Measurements from ENCODE around the gene ATRIP. TPM values are rescaled to one million over a fixed set of nuclear protein-coding genes. Genes with fewer than 3 reads are reported as not detected.

The ATRIP gene
- total and polyA plus RNA-seq, 3 experiments from 2014 or later, result 13.4 to 22.8 (median 22.1) TPM

DNA sequence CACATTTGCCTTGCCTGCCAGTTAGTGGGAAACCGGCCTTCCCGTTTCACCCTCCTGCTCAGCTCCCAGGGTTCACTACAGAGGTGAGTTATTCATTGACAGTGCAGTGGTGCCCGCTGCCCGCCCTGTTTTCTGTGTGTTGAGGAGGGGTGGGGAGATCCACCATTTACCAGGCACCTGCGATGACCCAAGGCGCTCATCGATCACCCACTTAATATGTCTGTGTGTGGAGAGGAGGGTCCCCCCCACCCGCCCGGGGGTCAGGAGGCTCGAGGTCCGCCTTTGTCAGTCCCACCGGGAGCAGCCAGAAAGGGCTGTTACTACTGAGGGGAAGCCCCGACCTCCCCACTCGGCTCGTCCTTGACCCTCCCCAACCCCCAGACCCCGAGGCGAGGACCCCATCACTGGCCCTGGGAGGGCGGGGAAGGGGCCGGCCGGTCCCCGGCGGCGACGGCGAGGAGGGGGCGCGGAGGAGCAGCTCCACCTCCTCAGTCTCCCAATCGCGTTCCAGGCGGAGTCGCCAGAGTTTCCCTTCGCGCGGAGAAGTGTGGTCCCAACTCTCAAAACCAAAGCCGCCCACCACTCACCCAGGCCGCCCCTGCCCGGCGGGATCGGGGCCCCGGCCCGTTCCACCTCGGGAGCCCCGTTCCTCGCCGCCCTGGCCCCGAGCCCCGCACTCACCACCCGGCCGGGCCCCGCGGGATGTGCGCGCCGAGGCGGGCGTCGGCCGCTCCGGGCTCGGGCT lies 17.8 kb upstream of the ATRIP start:
- no peak for DNase-seq
- peaks cover 0 to 16% (median 0%) of the 10 kb centered on the region in 3 donors for H3K36me3 Mint-ChIP-seq
- H3K4me3 Mint-ChIP-seq, result peak overlapping the region; percentile 40 to 84 (median 63)
- Histone ChIP-seq H3K4me3 (ENCODE audit: low read length) (no peak overlapping the region), H3K9me3 (ENCODE audit: low read length) (no peaks in the 10 kb centered on the region), H3K4me1 (ENCODE audit: insufficient read depth, low read length) (peaks cover 8% of the 10 kb centered on the region), H3K27ac (ENCODE audit: low read depth, low read length) (peak overlapping the region; percentile 4), H3K27me3 (ENCODE audit: insufficient read depth, low read length, poor library complexity, severe bottlenecking) (no peaks in the 10 kb centered on the region), H3K36me3 (ENCODE audit: insufficient read depth, low read length) (no peaks in the 10 kb centered on the region)
- peak overlapping the region in 2 of 8 donors; percentile 56 to 92 for H3K27ac Mint-ChIP-seq
- no peaks in the 10 kb centered on the region for H3K9me3 Mint-ChIP-seq
- H3K4me1 Mint-ChIP-seq, result peaks cover 0 to 16% (median 2%) of the 10 kb centered on the region in 3 donors
- ChIA-PET POLR2A (interaction anchor here (0.5 to 1.2 kb wide), 2 partner anchors 11 to 17 kb away, joined by 3 read pairs; partner anchors contain the start of gene CCDC51), CTCF (interaction anchor here (1.0 to 1.9 kb wide), 4 partner anchors 11 to 129 kb away, joined by 3 to 5 read pairs (median 3); partner anchors contain the start of genes CCDC51 and TMA7)
- peaks cover 0 to 4% of the 10 kb centered on the region in 2 donors for H3K27me3 Mint-ChIP-seq

DNA sequence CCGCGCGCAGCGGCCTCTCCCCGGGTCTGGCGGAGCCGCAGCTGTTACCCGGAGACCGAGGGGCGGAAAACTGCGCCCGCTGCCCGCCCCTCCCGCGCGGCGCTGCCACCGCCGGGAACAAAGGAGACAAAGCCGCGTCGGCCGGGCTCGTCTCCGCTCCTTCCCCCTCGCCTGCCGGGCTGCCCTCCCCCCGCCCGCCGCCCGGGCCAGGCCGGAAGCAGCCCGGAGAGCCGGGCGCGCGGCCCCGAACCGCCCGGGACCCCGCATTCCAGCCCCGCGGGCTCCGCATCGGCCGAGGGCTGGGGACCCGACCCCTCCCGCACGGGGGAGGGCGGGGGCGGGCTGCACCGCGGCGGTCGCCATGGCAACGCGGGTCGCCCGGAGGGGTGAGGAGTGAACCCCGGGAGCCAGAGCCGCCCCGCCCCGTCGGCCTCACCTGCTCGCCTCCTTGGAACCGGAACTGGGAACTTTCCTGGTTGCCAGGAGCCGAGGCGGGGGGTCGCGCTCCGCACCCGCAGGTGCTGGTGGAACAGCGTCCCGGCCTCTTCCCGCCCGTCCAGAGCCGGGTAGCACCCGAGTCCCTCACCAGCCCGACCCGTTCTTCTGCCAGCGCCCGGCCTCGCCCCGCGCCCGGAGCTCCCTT lies 17.1 kb upstream of the ATRIP start:
- Histone ChIP-seq H3K27me3 (ENCODE audit: insufficient read depth, low read length, poor library complexity, severe bottlenecking) (no peaks in the 10 kb centered on the region), H3K36me3 (ENCODE audit: insufficient read depth, low read length) (peaks cover 4% of the 10 kb centered on the region), H3K4me1 (ENCODE audit: insufficient read depth, low read length) (peaks cover 11% of the 10 kb centered on the region), H3K4me3 (ENCODE audit: low read length) (peak overlapping the region; percentile 28), H3K27ac (ENCODE audit: low read depth, low read length) (peak overlapping the region; percentile 4), H3K9me3 (ENCODE audit: low read length) (no peaks in the 10 kb centered on the region)
- ChIA-PET POLR2A (interaction anchor here (0.5 to 1.2 kb wide), 2 partner anchors 10 to 16 kb away, joined by 3 read pairs; partner anchors contain the start of gene CCDC51), CTCF (interaction anchor here (1.0 to 2.0 kb wide), 6 partner anchors 10 to 128 kb away, joined by 3 to 9 read pairs (median 4); partner anchors contain the start of genes CCDC51 and TMA7)
- Mint-ChIP-seq H3K36me3 (peaks cover 0 to 21% (median 0%) of the 10 kb centered on the region in 3 donors), H3K27me3 (peaks cover 0 to 4% of the 10 kb centered on the region in 2 donors), H3K4me3 (peak overlapping the region; percentile 72 to 94 (median 78)), H3K4me1 (peaks cover 5 to 21% (median 5%) of the 10 kb centered on the region in 3 donors), H3K27ac (peak overlapping the region in 2 of 8 donors; percentile 24 to 74), H3K9me3 (no peaks in the 10 kb centered on the region)
- peak; percentile 56 to 80 (median 68) for DNase-seq

DNA sequence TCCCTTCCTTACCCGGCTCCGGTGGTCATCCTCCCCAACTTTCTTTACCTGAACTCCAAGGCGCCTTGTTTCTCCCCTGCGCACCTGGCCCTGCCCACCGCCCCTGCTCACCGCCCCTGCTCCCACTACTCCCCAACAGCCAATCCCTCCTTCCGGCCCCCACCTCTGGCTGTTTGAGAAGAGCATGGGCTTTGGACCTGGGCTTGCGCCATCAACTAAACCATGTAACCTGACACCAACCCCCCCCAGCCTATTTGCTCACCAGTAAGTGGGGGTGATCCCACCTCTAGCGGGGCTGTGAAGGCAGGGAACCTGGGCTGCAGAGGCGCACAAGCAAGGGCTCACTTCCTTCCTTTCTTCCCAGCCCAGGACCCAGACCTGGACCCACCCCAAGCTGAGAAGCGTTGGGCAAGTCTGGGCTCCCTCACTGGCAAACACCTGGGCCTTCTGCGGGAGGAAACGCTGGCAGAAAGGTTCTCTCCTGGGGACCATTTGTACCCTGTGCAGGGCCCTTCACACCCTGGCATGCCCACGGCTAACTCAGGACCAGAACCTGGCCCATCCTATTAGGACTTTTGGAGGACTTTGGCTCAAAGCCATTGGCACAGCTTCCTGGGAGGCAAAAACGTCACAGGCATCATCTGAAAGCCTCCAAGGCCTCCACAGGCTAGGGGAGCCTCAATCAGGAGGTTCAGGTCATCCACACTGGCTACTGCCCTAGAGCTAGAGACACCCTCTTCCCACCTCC lies 16.4 kb upstream of the ATRIP start, which contains the start of gene PLXNB1:
Gene PLXNB1, minus strand, starts transcription at position 127 of the 748 bp plus-strand sequence. CDS start 5,475 bp downstream, outside the sequence.
- Mint-ChIP-seq H3K4me1 (peaks cover 5 to 25% (median 10%) of the 10 kb centered on the region in 3 donors), H3K36me3 (peaks cover 0 to 21% (median 0%) of the 10 kb centered on the region in 3 donors), H3K4me3 (peak within 1 kb of the TSS; percentile 72 to 94 (median 78)), H3K27ac (peak within 1 kb of the TSS in 6 of 8 donors; percentile 24 to 84 (median 64)), H3K9me3 (no peaks in the 10 kb centered on the region), H3K27me3 (peaks cover 0 to 4% of the 10 kb centered on the region in 2 donors)
- peak in 1 of 5 donors; percentile 27 for DNase-seq
- Histone ChIP-seq H3K4me3 (ENCODE audit: low read length) (peak within 1 kb of the TSS; percentile 28), H3K27ac (ENCODE audit: low read depth, low read length) (peak within 1 kb of the TSS; percentile 4), H3K4me1 (ENCODE audit: insufficient read depth, low read length) (peaks cover 13% of the 10 kb centered on the region), H3K9me3 (ENCODE audit: low read length) (no peaks in the 10 kb centered on the region), H3K36me3 (ENCODE audit: insufficient read depth, low read length) (peaks cover 4% of the 10 kb centered on the region), H3K27me3 (ENCODE audit: insufficient read depth, low read length, poor library complexity, severe bottlenecking) (no peaks in the 10 kb centered on the region)
- ChIA-PET CTCF (interaction anchor here (1.4 to 2.0 kb wide), 2 partner anchors 10 to 29 kb away, joined by 5 to 9 read pairs; partner anchors contain the start of genes CCDC51 and TMA7), POLR2A (interaction anchor here (1.2 kb wide), 1 partner anchor 9 kb away, joined by 3 read pairs; the partner anchor contains the start of gene CCDC51)

DNA sequence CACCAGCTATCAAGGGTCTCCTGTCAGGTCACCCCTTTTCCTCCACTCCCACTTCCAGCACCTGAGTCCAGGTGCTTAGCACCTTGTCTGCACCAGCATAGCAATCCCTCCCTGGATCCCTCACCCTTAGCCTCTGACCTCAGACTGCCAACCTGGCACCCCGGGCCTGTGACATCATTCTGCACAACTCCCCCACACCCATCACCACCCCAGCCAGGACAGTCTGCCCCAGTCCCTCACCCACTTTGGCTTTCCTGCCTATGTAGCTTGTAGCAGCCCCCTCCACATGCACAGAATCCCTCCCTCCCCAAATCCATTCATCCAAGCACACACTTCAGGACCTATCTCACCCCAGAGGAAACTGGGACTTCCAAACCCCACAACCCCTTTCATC lies 15.8 kb upstream of the ATRIP start:
- Mint-ChIP-seq H3K36me3 (peaks cover 0 to 21% (median 0%) of the 10 kb centered on the region in 3 donors), H3K4me3 (peak overlapping the region; percentile 72 to 94 (median 78)), H3K27ac (peak overlapping the region in 4 of 8 donors; percentile 35 to 72 (median 56)), H3K27me3 (peaks cover 0 to 4% of the 10 kb centered on the region in 2 donors), H3K9me3 (no peaks in the 10 kb centered on the region), H3K4me1 (peaks cover 5 to 25% (median 10%) of the 10 kb centered on the region in 3 donors)
- DNase-seq, result peak in 1 of 5 donors; percentile 36
- Histone ChIP-seq H3K27ac (ENCODE audit: low read depth, low read length) (no peak overlapping the region), H3K4me3 (ENCODE audit: low read length) (no peak overlapping the region), H3K36me3 (ENCODE audit: insufficient read depth, low read length) (peaks cover 4% of the 10 kb centered on the region), H3K4me1 (ENCODE audit: insufficient read depth, low read length) (peaks cover 17% of the 10 kb centered on the region), H3K9me3 (ENCODE audit: low read length) (no peaks in the 10 kb centered on the region), H3K27me3 (ENCODE audit: insufficient read depth, low read length, poor library complexity, severe bottlenecking) (no peaks in the 10 kb centered on the region)
- POLR2A ChIA-PET, result no interaction called here
- CTCF ChIA-PET, result interaction anchor here (0.9 to 2.0 kb wide), 3 partner anchors 9 to 30 kb away, joined by 3 to 9 read pairs (median 5); partner anchors contain the start of genes CCDC51 and TMA7

DNA sequence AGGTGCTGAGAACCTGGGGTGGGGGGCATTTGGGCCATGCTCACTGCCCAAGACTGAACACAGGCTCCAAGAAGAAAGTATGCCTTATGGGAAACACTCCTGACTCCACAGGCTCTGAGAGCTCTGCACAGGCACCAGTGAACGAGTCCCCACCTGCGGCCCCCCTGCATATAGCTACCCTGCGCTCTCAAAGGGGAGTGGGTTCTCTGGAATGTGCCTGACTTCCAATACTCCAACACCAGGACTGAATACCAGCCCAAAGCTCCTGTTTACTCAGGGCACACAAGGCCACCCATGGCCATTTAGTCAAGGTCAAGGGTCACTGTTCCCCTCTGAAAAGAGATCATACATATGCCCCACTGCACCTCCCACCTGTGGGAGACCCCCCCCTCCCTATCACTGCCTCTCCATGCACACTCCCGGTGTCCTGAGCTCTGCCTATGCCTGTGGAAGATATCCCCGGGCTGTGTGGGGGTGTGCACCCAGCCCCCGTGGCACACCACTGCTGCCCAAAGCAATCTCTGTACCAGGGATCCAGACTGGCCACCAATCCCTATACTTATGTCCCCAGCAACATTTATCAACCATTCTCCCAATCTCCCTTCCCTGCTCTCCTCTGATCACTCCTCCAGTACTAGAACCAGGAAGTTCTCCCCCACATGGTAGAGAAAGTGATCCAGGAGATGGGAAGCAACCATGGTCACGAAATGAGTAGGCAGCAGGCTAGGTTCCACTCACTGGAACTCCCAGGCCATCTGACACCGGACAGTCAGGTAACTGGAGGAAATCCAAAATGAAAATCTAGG lies 15.1 kb upstream of the ATRIP start:
- DNase-seq, result peak in 1 of 5 donors; percentile 14
- CTCF ChIA-PET, result interaction anchor here (0.9 to 6.4 kb wide), 4 partner anchors 9 to 31 kb away, joined by 3 to 176 read pairs (median 6); partner anchors contain the start of genes CCDC51 and TMA7
- POLR2A ChIA-PET, result no interaction called here
- peaks cover 4% of the 10 kb centered on the region for H3K36me3 ChIP-seq (ENCODE audit: insufficient read depth, low read length)
- Mint-ChIP-seq H3K27me3 (peaks cover 0 to 4% of the 10 kb centered on the region in 2 donors), H3K4me1 (peaks cover 5 to 25% (median 10%) of the 10 kb centered on the region in 3 donors), H3K4me3 (peak overlapping the region; percentile 65 to 82 (median 78)), H3K27ac (peak overlapping the region in 4 of 8 donors; percentile 35 to 78 (median 56)), H3K36me3 (peaks cover 0 to 21% (median 0%) of the 10 kb centered on the region in 3 donors), H3K9me3 (no peaks in the 10 kb centered on the region)
- no peak overlapping the region for H3K27ac ChIP-seq (ENCODE audit: low read depth, low read length)
- H3K27me3 ChIP-seq (ENCODE audit: insufficient read depth, low read length, poor library complexity, severe bottlenecking), result no peaks in the 10 kb centered on the region
- H3K4me1 ChIP-seq (ENCODE audit: insufficient read depth, low read length), result peaks cover 24% of the 10 kb centered on the region
- no peaks in the 10 kb centered on the region for H3K9me3 ChIP-seq (ENCODE audit: low read length)
- no peak overlapping the region for H3K4me3 ChIP-seq (ENCODE audit: low read length)

DNA sequence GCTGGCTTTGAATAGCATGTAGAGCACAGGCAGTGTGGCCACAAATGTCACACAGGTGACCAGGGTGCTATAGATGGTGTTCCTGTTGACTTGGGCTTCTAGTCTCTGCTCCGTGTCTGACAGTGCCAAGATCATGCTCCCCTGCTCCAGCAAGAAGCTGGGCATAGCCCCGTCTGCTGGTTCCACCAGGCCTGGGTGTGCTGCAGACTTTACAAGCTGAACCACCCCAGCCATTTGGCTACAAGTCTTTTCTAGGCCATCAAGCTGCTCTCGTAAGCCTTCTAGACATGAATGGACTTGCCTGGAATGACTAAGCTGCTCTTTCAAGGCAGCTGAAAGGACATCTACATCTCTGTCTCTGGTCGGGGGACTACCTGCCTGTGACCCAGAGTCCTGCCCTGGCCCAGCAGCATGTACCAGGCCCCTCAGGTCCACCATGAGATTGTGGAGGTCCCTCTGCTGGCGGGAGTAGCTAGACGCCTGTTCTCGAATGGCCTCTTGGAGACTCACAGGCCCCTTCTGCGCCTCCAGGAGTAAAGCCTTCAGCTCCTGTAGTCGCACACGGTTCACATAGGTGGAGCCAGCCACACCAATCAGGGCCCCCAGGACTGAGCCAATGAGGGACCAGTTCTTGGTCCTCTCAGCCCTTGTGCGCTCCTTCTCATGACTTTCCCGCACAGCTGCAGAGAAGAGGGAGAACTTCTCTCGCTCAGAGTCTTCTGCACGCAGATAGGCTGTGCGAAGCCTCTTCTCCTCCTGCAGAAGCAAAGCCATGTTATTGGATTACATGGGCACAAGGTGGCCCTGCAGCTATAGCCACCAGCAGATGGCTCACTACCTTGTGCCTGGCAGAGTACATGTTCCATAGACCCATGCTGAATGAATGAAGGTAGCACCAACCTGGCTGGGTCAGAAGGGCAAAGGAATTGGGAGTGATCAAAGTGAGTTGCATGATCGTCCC lies 13.8 kb upstream of the ATRIP start:
- peaks cover 25% of the 10 kb centered on the region for H3K4me1 ChIP-seq (ENCODE audit: insufficient read depth, low read length)
- H3K4me1 Mint-ChIP-seq, result peaks cover 7 to 25% (median 10%) of the 10 kb centered on the region in 3 donors
- H3K36me3 ChIP-seq (ENCODE audit: insufficient read depth, low read length), result peaks cover 4% of the 10 kb centered on the region
- H3K36me3 Mint-ChIP-seq, result peaks cover 0 to 21% (median 0%) of the 10 kb centered on the region in 3 donors
- no peaks in the 10 kb centered on the region for H3K9me3 Mint-ChIP-seq
- POLR2A ChIA-PET, result no interaction called here
- peak overlapping the region in 1 of 8 donors; percentile 23 for H3K27ac Mint-ChIP-seq
- peak overlapping the region in 2 of 7 donors; percentile 39 to 61 for H3K4me3 Mint-ChIP-seq
- H3K4me3 ChIP-seq (ENCODE audit: low read length), result no peak overlapping the region
- no peaks in the 10 kb centered on the region for H3K9me3 ChIP-seq (ENCODE audit: low read length)
- CTCF ChIA-PET, result interaction anchor here (0.9 to 6.4 kb wide), 7 partner anchors 8 to 159 kb away, joined by 3 to 176 read pairs (median 4); partner anchors contain the start of gene ATRIP
- peaks cover 0 to 3% of the 10 kb centered on the region in 2 donors for H3K27me3 Mint-ChIP-seq
- no peak overlapping the region for H3K27ac ChIP-seq (ENCODE audit: low read depth, low read length)
- no peaks in the 10 kb centered on the region for H3K27me3 ChIP-seq (ENCODE audit: insufficient read depth, low read length, poor library complexity, severe bottlenecking)
- DNase-seq, result peak in 1 of 5 donors; percentile 37

All from CD8-positive, alpha-beta memory T cell (primary cell).